ENCODE results near the gene DBI. TPM values are rescaled to one million over a fixed set of nuclear protein-coding genes. Genes with fewer than 3 reads are reported as not detected.

Gene DBI
- total and polyA plus RNA-seq, 11 donors = 208 to 868 (median 287) TPM

DNA sequence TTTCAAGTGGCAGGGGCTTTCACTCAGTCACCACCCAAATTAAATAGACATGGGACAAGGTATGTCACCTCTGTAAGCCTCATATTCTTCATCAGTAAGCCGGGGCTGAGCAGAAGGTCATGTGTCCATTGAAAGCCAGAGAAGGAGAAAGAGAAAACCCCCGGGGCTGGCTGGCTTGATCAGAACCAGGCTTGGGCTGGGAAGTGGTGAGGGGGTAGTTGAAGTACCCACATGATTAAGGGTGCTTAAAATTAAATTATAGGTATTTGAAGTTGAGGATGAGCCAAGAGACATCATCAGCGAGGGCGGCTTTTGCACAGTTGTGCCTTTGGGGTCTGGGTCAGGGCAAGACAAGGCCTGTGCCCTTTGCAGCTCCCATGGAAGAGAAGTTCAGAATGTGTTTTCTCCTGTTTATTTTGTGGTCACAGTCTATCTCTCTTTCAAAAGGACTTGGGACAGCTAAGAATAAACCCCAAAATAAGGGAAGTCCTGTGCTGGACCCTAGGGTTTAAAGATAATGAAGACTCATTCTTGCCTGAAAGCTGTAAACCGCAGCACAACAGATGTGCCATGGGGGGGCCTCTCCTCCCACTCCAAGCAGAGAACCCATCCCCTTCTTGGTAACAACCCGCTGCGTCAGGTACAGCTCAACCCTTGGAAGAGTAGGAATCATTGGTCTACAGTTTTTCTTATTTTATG lies 10.7 kb downstream of the DBI start:
- Histone ChIP-seq H3K36me3 (peaks cover 4 to 28% (median 23%) of the 10 kb centered on the region in 9 donors), H3K27ac (no peak overlapping the region), H3K27me3 (no peaks in the 10 kb centered on the region), H3K4me3 (no peak overlapping the region), H3K4me1 (no peaks in the 10 kb centered on the region), H3K9me3 (peaks cover 0 to 15% (median 1%) of the 10 kb centered on the region in 12 donors)
- DNase-seq (no peak), ATAC-seq (no peak)
- TF ChIP-seq CTCF (IDR thresholded peaks at IDR 0.05) (no peak), POLR2A (IDR thresholded peaks at IDR 0.05) (no peak)
- intact Hi-C loops (cut with DNase I) = no loop called here
- 85 to 92% (median 88%) methylated on average over 7 of the region's 7 CpGs for WGBS, 4 donors

DNA sequence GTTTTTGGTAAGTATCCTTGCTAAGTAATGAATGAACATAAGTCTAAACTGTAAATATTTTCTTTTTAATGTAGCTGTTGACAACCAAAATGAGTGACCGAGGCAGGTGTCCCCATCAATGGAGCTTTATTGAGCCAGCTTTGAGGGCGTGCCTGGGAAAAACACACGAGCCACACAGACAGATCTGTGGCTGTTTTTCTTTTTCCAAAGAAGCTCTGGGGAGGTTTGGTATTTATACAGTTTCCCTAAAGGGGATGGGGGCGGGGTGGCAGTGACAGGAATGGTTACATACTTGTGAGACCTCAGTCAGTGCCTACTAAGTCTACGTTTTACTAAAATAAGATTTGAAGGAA lies 11.2 kb downstream of the DBI start:
- no peak for TF ChIP-seq CTCF (IDR thresholded peaks at IDR 0.05)
- no peak for TF ChIP-seq POLR2A (IDR thresholded peaks at IDR 0.05)
- peaks cover 0 to 15% (median 1%) of the 10 kb centered on the region in 12 donors for H3K9me3 ChIP-seq
- intact Hi-C loops (cut with DNase I) = no loop called here

GRCh38 chr2:119378566-119378965 lies 11.8 kb downstream of the DBI start:
- peaks cover 0 to 13% (median 1%) of the 10 kb centered on the region in 12 donors for H3K9me3 ChIP-seq
- ATAC-seq = no peak
- H3K27ac ChIP-seq = no peak overlapping the region
- TF ChIP-seq POLR2A (IDR thresholded peaks at IDR 0.05) (no peak), CTCF (IDR thresholded peaks at IDR 0.05) (no peak)
- no peaks in the 10 kb centered on the region for H3K4me1 ChIP-seq
- WGBS, 4 donors = 91 to 96% (median 92%) methylated on average over 6 of the region's 6 CpGs
- H3K36me3 ChIP-seq = peaks cover 0 to 17% (median 12%) of the 10 kb centered on the region in 9 donors
- intact Hi-C loops (cut with DNase I) = no loop called here
- no peak overlapping the region for H3K4me3 ChIP-seq
- no peaks in the 10 kb centered on the region for H3K27me3 ChIP-seq
- DNase-seq = no peak

More for the DNA sequence above, 11.2 kb downstream of the DBI start:
- Histone ChIP-seq H3K27ac (no peak overlapping the region), H3K36me3 (peaks cover under 1 to 23% (median 18%) of the 10 kb centered on the region in 9 donors), H3K4me1 (no peaks in the 10 kb centered on the region), H3K4me3 (no peak overlapping the region), H3K27me3 (no peaks in the 10 kb centered on the region)
- DNase-seq (no peak), ATAC-seq (no peak)
- WGBS, 4 donors = 59 to 67% (median 63%) methylated on average over 5 of the region's 5 CpGs

DNA sequence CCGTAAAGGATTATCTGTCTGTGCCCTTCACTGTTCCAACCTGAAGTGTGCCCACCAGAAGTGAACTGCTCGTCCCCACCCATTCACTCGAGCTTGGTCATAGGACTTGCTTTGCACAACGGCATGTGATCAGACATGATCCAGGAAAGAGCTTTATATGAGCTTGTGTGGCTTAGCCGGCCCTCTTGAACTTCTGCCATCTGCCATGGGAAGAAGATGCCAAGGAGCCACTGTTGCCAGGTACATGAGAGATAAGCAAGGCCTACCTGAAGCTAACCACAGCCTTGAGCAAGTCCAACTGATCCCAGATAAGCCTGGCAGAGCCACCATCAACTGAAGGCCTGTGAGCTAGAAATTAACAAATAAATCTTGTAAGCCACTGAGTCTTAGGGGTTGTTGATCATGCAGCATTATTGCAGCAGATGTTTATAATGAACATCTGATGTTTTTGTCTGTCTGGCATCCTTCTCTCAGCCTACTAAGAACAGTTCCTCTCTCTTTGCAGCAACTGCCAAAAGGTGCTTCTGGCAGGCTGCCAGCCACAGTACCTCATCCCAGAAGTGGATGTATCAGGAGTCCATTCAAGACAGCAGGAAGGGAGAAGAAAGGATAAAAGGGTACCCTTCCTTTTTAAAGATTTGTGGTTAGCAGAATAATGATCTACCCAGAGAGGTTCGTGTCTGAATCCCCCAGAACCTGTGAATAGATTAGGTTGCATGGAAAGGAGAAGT lies 16.8 kb downstream of the DBI start:
- H3K4me3 ChIP-seq = no peak overlapping the region
- no peaks in the 10 kb centered on the region for H3K27me3 ChIP-seq
- ATAC-seq = no peak
- H3K27ac ChIP-seq = no peak overlapping the region
- no peak for TF ChIP-seq POLR2A (IDR thresholded peaks at IDR 0.05)
- no peak for TF ChIP-seq CTCF (IDR thresholded peaks at IDR 0.05)
- DNase-seq = no peak
- H3K36me3 ChIP-seq = no peaks in the 10 kb centered on the region
- H3K4me1 ChIP-seq = peaks cover 0 to 18% (median 9%) of the 10 kb centered on the region in 12 donors
- WGBS, 4 donors = 67 to 75% (median 73%) methylated on average over 6 of the region's 6 CpGs
- H3K9me3 ChIP-seq = no peaks in the 10 kb centered on the region
- intact Hi-C loops (cut with DNase I) = no loop called here

All from heart left ventricle (tissue), 16 donors.